ENCODE measurements around the gene FNDC5.

FNDC5 gene

DNA sequence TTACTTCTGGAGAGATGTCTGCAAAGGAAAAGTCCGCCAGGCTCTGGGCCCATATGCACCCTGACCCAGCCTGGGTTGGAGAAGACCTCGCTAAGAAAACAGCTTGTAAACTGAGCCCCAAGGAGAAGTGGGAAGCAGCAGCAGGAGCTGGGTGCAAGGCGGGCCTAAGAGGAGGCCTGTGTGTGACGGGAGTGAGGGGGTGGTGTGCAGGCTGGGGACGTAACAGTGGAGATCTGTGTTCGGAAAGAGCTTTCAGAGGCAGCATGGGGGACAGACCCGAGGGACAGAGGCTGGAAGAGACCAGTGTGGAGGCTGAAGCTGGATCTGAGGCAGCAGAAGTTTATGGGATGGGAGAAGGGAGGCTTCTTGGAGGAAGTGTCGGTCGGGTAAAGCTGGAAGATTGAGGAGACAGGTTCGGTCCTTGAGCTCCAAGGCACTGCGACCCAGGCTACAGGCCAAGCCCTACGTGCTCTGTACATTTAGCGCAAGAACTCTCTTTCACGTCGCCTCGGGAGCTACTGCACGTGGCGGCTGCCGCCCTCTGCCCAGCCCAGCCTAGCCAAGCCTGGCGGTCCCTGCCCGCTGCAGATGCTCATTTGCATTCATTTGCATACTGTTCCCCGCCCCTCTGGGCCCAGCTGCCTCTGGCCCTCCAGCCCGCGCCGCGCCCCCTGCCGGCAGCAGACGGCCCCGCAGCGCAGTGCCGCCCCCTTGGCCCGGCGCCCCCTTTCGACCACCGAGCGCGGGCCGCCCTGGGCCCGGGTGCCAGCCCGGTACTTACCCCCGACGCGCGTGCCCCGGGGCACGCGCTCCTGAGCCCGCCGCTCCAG is 21.9 kb upstream of the FNDC5 start:
- DNase-seq (ENCODE audit: low spot score) = no peak
- peak overlapping the region; percentile 67 for H3K23ac ChIP-seq (ENCODE audit: low read depth, low read length, poor library complexity)
- H3K27ac ChIP-seq (replicated peaks; ENCODE audit: low read length) = peak overlapping the region; percentile 82
- H2BK15ac ChIP-seq (ENCODE audit: low read length) = peak overlapping the region; percentile 88
- peak overlapping the region; percentile 84 for H2BK5ac ChIP-seq (ENCODE audit: low read length)
- H3K9me3 ChIP-seq (replicated peaks in 1 of 2; ENCODE audit: control insufficient read depth in 2 of 2, insufficient read depth in 1 of 2, low read depth in 1 of 2, low read length in 2 of 2) = peaks cover 0 to 3% of the 10 kb centered on the region in 2 donors
- peak overlapping the region; percentile 67 for H3K4me2 ChIP-seq (ENCODE audit: insufficient read depth, low read length, poor library complexity, severe bottlenecking)
- no peak overlapping the region for H4K91ac ChIP-seq (ENCODE audit: low read depth, low read length, poor library complexity)
- no peak overlapping the region for H3K4ac ChIP-seq (ENCODE audit: low read length)
- no peaks in the 10 kb centered on the region for H3K36me3 ChIP-seq (replicated peaks in 1 of 2; ENCODE audit: control insufficient read depth in 2 of 2, insufficient read depth in 2 of 2, low read length in 2 of 2)
- H3K4me3 ChIP-seq (ENCODE audit: low read length in 2 of 2) = peak overlapping the region; percentile 53 to 81
- H2BK120ac ChIP-seq (ENCODE audit: low read depth, low read length) = peak overlapping the region; percentile 87
- peak overlapping the region; percentile 93 for H2AK5ac ChIP-seq (ENCODE audit: low read depth, low read length)
- H3K4me1 ChIP-seq (ENCODE audit: control insufficient read depth in 2 of 2, insufficient read depth in 1 of 2, low read depth in 1 of 2, low read length in 2 of 2) = peaks cover 11 to 12% of the 10 kb centered on the region in 2 donors
- H3K79me1 ChIP-seq (ENCODE audit: low read depth, low read length) = peaks cover 8% of the 10 kb centered on the region
- H3K9ac ChIP-seq (ENCODE audit: low read depth, low read length, poor library complexity) = peak overlapping the region; percentile 81
- no peak overlapping the region for H2BK12ac ChIP-seq (ENCODE audit: low read length)
- peak overlapping the region; percentile 97 for H3K18ac ChIP-seq (ENCODE audit: low read length)
- WGBS, 2 donors (ENCODE audit: extremely low coverage in 2 of 2, insufficient read length in 2 of 2, insufficient replicate concordance in 1 of 2) = no CpG with 5 or more reads among the region's 49 CpGs
- no peak overlapping the region for H4K8ac ChIP-seq (ENCODE audit: low read depth, low read length)
- H3K14ac ChIP-seq (ENCODE audit: low read length) = no peak overlapping the region
- H2AFZ ChIP-seq (ENCODE audit: low read length) = peak overlapping the region; percentile 96
- H3K27me3 ChIP-seq (ENCODE audit: control insufficient read depth in 3 of 3, insufficient read depth in 3 of 3, low read depth in 1 of 3, low read length in 3 of 3) = peaks cover 0 to 59% (median 7%) of the 10 kb centered on the region in 3 experiments

DNA sequence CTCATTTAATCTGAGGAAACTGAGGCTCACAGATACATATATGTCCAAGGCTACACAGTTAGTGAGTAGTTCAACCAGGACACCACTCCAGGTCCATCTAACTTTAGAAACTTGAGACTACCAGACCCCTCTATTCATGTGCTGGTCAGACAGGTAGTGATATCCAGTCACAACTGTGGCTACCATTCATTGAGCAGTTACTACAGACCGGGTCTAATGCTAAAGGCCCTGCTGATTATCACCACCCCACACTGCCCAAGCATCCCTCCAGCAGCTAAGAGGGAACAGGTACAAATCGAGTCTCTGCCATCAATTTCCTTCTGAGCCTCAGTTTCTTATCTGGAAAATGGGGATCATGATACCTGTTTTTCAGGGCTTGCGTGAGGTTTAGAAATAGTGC is 20.9 kb upstream of the FNDC5 start:
- Histone ChIP-seq H3K27me3 (ENCODE audit: control insufficient read depth in 3 of 3, insufficient read depth in 3 of 3, low read depth in 1 of 3, low read length in 3 of 3) (peaks cover 0 to 58% (median 14%) of the 10 kb centered on the region in 3 experiments), H2AK5ac (ENCODE audit: low read depth, low read length) (no peak overlapping the region), H2BK120ac (ENCODE audit: low read depth, low read length) (no peak overlapping the region), H3K18ac (ENCODE audit: low read length) (no peak overlapping the region), H3K36me3 (replicated peaks in 1 of 2; ENCODE audit: control insufficient read depth in 2 of 2, insufficient read depth in 2 of 2, low read length in 2 of 2) (no peaks in the 10 kb centered on the region), H2BK15ac (ENCODE audit: low read length) (no peak overlapping the region), H3K9me3 (replicated peaks in 1 of 2; ENCODE audit: control insufficient read depth in 2 of 2, insufficient read depth in 1 of 2, low read depth in 1 of 2, low read length in 2 of 2) (peaks cover 0 to 6% of the 10 kb centered on the region in 2 donors), H3K14ac (ENCODE audit: low read length) (no peak overlapping the region), H3K4ac (ENCODE audit: low read length) (no peak overlapping the region), H3K4me3 (ENCODE audit: low read length in 2 of 2) (no peak overlapping the region), H3K9ac (ENCODE audit: low read depth, low read length, poor library complexity) (no peak overlapping the region), H2BK12ac (ENCODE audit: low read length) (no peak overlapping the region), H2BK5ac (ENCODE audit: low read length) (no peak overlapping the region), H3K23ac (ENCODE audit: low read depth, low read length, poor library complexity) (no peak overlapping the region), H2AFZ (ENCODE audit: low read length) (no peak overlapping the region), H3K4me2 (ENCODE audit: insufficient read depth, low read length, poor library complexity, severe bottlenecking) (no peak overlapping the region), H3K79me1 (ENCODE audit: low read depth, low read length) (peaks cover 10% of the 10 kb centered on the region), H4K8ac (ENCODE audit: low read depth, low read length) (no peak overlapping the region), H4K91ac (ENCODE audit: low read depth, low read length, poor library complexity) (no peak overlapping the region), H3K27ac (replicated peaks; ENCODE audit: low read length) (no peak overlapping the region), H3K4me1 (ENCODE audit: control insufficient read depth in 2 of 2, insufficient read depth in 1 of 2, low read depth in 1 of 2, low read length in 2 of 2) (peaks cover 11 to 12% of the 10 kb centered on the region in 2 donors)
- whole genome bisulfite sequencing, 2 donors (ENCODE audit: extremely low coverage in 2 of 2, insufficient read length in 2 of 2, insufficient replicate concordance in 1 of 2) = no CpG with 5 or more reads among the region's 3 CpGs
- DNase-seq (ENCODE audit: low spot score) = no peak

DNA sequence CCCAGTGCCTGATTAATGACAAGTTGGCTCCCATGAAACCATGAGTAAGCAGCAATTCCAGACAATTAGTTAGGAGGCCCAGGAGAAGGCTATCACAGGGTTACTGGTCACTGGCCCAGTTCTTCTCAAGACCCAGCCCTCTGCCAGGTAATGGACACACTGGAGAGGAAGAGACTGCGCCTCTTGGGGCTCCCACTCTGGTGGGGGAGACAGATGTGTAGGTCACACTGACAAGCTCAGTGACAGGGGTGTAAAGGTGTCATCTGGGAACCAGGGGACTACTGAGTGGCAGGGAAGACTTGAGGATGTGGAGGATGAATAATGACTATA is 20.5 kb upstream of the FNDC5 start:
- no peak overlapping the region for H2AFZ ChIP-seq (ENCODE audit: low read length)
- H3K4ac ChIP-seq (ENCODE audit: low read length) = no peak overlapping the region
- no peak overlapping the region for H3K14ac ChIP-seq (ENCODE audit: low read length)
- H2BK12ac ChIP-seq (ENCODE audit: low read length) = no peak overlapping the region
- no peak overlapping the region for H2AK5ac ChIP-seq (ENCODE audit: low read depth, low read length)
- H4K8ac ChIP-seq (ENCODE audit: low read depth, low read length) = no peak overlapping the region
- H3K4me2 ChIP-seq (ENCODE audit: insufficient read depth, low read length, poor library complexity, severe bottlenecking) = no peak overlapping the region
- H3K36me3 ChIP-seq (replicated peaks in 1 of 2; ENCODE audit: control insufficient read depth in 2 of 2, insufficient read depth in 2 of 2, low read length in 2 of 2) = no peaks in the 10 kb centered on the region
- peaks cover 11 to 12% of the 10 kb centered on the region in 2 donors for H3K4me1 ChIP-seq (ENCODE audit: control insufficient read depth in 2 of 2, insufficient read depth in 1 of 2, low read depth in 1 of 2, low read length in 2 of 2)
- H3K18ac ChIP-seq (ENCODE audit: low read length) = no peak overlapping the region
- DNase-seq (ENCODE audit: low spot score) = no peak
- H3K9ac ChIP-seq (ENCODE audit: low read depth, low read length, poor library complexity) = no peak overlapping the region
- H3K4me3 ChIP-seq (ENCODE audit: low read length in 2 of 2) = no peak overlapping the region
- H3K79me1 ChIP-seq (ENCODE audit: low read depth, low read length) = peaks cover 10% of the 10 kb centered on the region
- no peak overlapping the region for H2BK15ac ChIP-seq (ENCODE audit: low read length)
- no CpG with 5 or more reads among the region's 1 CpG for whole genome bisulfite sequencing, 2 donors (ENCODE audit: extremely low coverage in 2 of 2, insufficient read length in 2 of 2, insufficient replicate concordance in 1 of 2)
- H4K91ac ChIP-seq (ENCODE audit: low read depth, low read length, poor library complexity) = no peak overlapping the region
- no peak overlapping the region for H3K27ac ChIP-seq (replicated peaks; ENCODE audit: low read length)
- no peak overlapping the region for H2BK120ac ChIP-seq (ENCODE audit: low read depth, low read length)
- H2BK5ac ChIP-seq (ENCODE audit: low read length) = no peak overlapping the region
- H3K23ac ChIP-seq (ENCODE audit: low read depth, low read length, poor library complexity) = no peak overlapping the region
- H3K27me3 ChIP-seq (ENCODE audit: control insufficient read depth in 3 of 3, insufficient read depth in 3 of 3, low read depth in 1 of 3, low read length in 3 of 3) = peaks cover 0 to 55% (median 14%) of the 10 kb centered on the region in 3 experiments
- peaks cover 0 to 6% of the 10 kb centered on the region in 2 donors for H3K9me3 ChIP-seq (replicated peaks in 1 of 2; ENCODE audit: control insufficient read depth in 2 of 2, insufficient read depth in 1 of 2, low read depth in 1 of 2, low read length in 2 of 2)

DNA sequence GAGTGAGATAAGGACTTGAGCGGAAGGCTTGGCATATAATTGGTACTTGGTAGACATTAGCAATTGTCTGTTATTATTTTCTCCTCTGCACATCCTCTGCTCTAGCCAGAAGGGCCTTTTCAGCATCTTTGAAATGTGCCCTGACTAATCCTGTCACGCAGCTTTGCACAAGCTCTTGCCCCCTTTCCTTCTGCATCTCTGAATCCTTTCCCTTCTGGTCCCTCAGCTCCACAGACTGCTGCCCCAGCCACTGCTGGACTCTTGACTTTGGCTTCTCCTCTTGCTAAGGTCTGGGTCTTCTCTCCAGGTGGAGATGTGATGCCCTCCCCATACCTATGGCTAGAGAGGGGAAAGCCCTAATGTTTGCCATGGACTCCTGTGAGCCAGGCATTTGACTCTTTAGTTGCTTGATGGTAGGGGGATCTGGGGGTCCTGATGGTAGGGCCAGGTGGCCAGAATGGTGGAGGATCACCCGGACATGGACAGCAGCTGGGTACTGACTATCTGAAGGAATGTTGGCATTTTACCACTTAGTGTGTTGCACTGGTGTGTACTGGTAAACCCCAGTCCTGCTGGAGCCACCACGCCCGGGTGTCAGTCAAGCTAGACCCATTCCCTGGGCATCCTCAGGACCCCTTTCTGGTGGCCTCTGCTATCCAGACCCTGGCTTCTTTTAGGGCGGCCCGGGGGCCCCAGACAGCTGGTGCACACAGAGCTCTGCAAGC is 20.0 kb upstream of the FNDC5 start:
- no peak overlapping the region for H3K18ac ChIP-seq (ENCODE audit: low read length)
- DNase-seq (ENCODE audit: low spot score) = no peak
- peaks cover 0 to 6% of the 10 kb centered on the region in 2 donors for H3K9me3 ChIP-seq (replicated peaks in 1 of 2; ENCODE audit: control insufficient read depth in 2 of 2, insufficient read depth in 1 of 2, low read depth in 1 of 2, low read length in 2 of 2)
- no peak overlapping the region for H2AK5ac ChIP-seq (ENCODE audit: low read depth, low read length)
- no peak overlapping the region for H3K14ac ChIP-seq (ENCODE audit: low read length)
- no peak overlapping the region for H4K91ac ChIP-seq (ENCODE audit: low read depth, low read length, poor library complexity)
- no peak overlapping the region for H2BK15ac ChIP-seq (ENCODE audit: low read length)
- no peak overlapping the region for H3K9ac ChIP-seq (ENCODE audit: low read depth, low read length, poor library complexity)
- no peak overlapping the region for H3K27ac ChIP-seq (replicated peaks; ENCODE audit: low read length)
- no peak overlapping the region for H4K8ac ChIP-seq (ENCODE audit: low read depth, low read length)
- no peak overlapping the region for H3K23ac ChIP-seq (ENCODE audit: low read depth, low read length, poor library complexity)
- peaks cover 10% of the 10 kb centered on the region for H3K79me1 ChIP-seq (ENCODE audit: low read depth, low read length)
- H3K4me1 ChIP-seq (ENCODE audit: control insufficient read depth in 2 of 2, insufficient read depth in 1 of 2, low read depth in 1 of 2, low read length in 2 of 2) = peaks cover 11 to 14% of the 10 kb centered on the region in 2 donors
- H3K4me3 ChIP-seq (ENCODE audit: low read length in 2 of 2) = no peak overlapping the region
- no peaks in the 10 kb centered on the region for H3K36me3 ChIP-seq (replicated peaks in 1 of 2; ENCODE audit: control insufficient read depth in 2 of 2, insufficient read depth in 2 of 2, low read length in 2 of 2)
- no peak overlapping the region for H2BK12ac ChIP-seq (ENCODE audit: low read length)
- no peak overlapping the region for H3K4me2 ChIP-seq (ENCODE audit: insufficient read depth, low read length, poor library complexity, severe bottlenecking)
- no CpG with 5 or more reads among the region's 7 CpGs for WGBS, 2 donors (ENCODE audit: extremely low coverage in 2 of 2, insufficient read length in 2 of 2, insufficient replicate concordance in 1 of 2)
- H2BK5ac ChIP-seq (ENCODE audit: low read length) = no peak overlapping the region
- H3K4ac ChIP-seq (ENCODE audit: low read length) = no peak overlapping the region
- H2AFZ ChIP-seq (ENCODE audit: low read length) = no peak overlapping the region
- H3K27me3 ChIP-seq (ENCODE audit: control insufficient read depth in 3 of 3, insufficient read depth in 3 of 3, low read depth in 1 of 3, low read length in 3 of 3) = peaks cover 0 to 54% (median 19%) of the 10 kb centered on the region in 3 experiments
- no peak overlapping the region for H2BK120ac ChIP-seq (ENCODE audit: low read depth, low read length)

Measured in neuronal stem cell (in vitro differentiated cells).